Fibroblast of skin of left biceps (primary cell): ENCODE data around the gene C10orf67.

Experiments
- DNase-seq, 2 experiments: peaks; one replicate each; pipeline ENCODE4 v3.0.0-alpha.2; 2013; ENCODE audit warnings: low read depth in 2 of 2

The C10orf67 gene

DNA sequence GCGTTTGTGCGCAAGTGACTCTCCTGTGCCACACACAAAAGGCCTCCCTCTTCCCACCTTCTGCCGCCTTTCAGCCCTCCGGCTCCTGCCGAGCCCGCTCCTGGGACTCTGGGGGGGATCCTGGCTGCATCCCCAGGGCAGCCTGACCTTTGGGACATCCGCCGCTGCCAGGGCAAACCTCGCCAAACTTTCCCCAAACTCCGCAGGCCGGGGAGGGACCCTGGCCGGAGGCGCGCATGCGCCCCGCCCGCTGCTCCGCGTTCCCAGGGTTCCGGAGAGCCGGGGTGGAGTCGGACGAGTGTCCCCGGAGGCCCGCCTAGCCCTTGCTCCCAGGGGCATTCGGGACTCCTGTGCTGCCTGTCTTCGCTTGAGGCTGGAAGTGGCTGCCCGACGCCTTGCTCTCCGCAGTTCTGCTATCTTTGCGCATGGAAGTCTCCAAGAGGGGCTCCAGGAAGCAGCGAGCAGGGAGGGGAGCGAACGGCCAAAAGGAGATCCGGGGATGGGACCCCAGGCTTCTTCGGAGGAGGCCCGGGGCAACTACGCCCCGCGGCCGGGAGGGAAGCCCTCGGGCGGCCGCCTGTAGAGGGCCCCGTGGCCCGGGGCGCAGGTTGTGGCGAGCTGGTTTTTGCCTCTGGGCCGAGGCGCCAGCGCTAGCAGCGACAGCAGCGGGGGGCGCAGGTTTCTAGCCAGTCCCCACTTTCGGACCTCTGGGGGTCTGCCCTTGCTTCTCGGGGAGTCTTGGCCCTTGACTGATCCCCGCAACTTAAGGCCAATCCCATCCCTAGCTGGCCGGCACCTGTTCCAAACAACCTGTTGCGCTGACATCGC lies 145.4 kb downstream of the C10orf67 start:
- DNase-seq, result no peak

DNA sequence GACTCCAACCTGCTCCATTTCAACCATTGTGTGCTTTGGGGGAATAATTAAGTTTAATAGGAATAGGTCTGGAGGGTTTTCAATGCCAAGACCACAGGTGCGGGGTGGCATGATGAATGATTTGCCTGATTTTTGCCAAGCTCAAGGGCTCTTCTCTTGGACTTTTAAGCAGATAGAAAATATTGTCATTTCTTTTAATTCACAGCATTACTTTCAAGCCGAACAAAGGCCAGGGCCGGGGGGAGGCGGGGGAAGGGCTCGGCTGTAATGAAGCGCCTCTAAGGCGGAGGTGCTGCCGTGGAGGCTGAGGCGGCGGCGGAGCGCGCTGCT lies 146.0 kb downstream of the C10orf67 start:
- DNase-seq, result no peak

DNA sequence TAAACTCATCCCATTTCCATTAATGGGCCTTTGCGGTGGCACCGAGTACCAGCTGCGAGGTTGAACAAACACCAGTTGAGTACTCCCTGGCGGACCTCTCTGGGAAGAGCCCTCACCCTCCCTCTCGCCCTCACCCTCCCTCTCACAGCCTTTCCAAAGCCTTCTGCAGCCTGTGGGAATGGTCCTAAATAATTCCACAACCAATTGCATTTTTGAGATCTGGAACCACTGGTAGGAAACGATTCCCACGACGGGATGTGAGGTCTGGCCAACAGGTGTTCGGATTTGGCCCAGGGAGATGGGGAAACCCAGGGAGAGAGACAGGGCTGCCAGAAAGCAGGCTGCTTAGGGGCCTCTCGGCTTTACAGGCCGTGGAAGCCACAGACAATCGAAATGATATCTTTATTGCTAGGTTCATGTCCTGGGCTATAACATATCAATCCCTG lies 147.2 kb downstream of the C10orf67 start:
- DNase-seq, result no peak

DNA sequence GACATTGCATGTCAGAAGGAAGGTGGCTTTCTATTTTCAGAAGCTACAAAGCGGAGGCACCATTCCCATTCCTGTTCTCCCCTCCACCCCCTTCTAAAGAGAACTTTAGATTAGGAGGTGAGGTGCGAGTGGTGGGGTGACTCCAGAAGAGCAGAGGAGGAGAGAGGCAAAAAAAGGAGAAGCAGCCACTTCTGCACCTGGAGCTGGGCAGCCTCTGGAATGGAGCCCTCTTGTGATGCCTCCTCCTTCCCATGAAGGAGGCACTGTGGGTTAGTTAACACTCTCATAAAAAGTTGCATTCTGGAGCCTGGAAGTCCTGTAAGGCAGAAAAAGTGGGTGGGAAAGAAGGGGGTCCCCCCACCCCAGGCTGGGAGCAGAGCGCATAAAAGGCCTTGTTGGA lies 147.7 kb downstream of the C10orf67 start:
- DNase-seq, result no peak

DNA sequence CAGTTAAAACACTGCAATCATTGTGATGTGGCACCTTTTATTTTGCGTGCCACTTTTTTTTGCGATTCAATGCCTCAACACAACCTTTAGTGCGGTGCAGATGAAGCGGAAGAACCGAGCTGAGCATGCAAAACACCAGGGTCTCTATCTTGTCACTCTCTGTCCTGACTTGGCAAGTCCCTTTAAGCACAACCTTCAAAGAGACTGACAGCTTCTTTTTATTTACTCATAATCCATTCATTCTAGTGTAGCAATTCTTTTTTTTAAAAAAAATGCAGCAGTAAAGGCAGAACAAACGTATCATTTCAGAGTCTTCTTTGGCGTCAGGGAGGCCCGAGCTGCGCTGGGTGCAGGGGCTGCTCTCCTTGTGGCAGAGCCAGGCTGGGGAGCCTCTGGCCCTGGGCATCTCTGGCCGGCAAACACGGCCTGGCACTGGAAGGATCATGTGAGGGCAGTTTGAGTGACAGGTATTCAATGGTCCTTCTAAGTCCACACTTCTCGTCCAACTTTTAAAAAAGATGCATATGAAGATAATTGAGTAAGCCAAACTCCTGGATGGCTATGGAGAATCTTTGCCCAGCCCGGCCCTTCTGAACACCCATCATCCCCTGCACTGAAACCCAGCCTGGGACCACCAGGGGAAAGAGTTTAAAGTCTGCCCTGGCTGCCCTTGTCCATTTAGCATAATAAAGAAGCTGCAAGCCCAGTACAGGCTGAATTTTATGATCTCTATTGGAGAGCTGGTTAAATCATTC lies 148.6 kb downstream of the C10orf67 start:
- DNase-seq, result no peak

DNA sequence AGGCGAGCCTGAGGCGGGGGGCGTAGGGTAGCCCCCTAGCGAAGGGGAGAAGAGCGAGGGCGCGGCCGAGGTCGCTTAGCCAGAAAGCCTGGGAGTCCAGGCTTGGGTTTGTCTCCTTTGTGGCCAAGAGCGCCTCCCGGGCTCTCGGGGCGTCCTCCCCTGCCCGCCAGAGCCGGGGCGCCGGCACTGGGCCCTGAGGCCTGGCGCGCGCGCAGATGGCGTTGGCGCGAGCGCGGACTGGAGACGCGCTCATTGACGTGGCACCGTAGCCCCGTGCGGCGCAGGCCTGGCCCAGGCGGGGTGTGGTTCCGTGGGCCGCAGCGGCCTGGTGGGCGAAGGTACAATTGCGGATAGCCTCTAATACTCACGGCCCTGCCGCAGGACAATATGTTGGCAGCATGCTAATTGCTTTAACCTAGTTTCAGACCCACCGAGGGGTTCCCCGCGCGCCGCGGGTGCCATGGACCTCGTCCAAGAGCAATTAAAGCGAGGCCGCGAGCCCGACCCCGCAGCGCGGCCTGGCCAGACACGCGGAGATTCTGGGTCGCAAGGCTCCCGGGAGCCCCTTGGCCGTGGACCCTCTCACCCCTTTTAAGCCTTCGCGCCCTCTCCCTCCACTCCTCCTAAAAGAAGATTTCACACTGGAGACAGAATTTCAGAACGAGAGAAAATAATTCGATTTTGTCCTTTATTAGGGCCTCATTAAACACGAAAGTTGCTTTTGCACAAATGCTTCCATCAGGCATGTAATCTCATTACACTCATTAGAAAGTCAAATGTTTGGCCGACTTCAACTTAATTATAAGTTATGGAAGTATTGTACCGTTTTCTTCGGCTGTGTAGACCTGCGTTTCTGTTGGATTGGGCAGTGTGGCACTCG lies 149.4 kb downstream of the C10orf67 start:
- no peak for DNase-seq

DNA sequence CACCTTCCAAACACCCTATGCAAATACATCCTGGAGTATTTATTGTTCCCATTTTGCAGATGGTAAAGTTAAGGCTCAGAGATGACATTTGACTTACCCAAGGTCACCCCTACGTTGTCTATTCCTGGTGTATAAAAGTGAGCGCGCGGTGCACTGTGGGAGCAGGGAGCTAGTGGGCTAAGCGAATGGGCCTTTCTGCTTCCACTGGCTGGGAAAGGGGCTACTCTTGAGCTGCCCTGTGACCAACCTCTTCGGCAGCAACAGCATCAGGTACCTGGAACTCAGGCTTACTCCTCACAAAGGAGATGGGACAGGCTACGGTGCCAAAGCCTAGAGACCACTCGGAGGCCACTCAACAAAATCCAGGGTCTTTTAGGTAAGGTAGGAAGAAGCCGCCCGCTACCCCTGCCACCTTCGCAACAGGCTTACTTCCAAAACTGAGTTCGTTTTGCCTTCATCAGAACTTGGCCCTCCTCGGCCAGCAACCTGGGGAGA lies 150.1 kb downstream of the C10orf67 start:
- DNase-seq, result no peak

DNA sequence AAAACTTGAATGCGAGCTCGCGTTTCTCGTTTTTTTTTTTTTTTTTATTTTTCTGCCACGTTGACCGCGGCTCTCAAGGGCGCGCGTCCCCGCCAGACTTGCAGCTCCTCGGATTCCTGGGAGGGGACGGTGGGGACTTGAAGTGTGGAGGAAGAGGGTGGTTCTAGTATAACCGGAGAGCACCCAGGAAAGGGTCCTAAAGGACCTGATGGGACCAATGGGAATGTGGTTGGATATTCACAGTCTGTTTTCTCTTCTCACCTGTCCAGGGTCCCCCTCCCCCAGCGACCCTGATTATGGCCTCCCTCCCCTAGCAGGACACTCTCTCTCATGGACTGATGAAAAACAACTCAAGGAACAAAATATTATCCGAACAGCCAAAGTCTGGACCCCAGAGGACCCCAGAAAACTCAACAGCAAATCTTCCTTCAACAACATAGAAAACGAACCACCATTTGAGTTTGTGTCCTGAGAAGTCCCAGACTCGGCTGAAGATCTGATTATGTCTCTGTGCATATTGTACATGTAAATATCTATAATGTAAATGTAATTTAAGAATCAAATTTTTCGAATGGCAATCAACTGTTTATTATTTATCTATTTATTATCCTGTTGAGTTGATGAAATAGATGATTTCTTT lies 151.0 kb downstream of the C10orf67 start:
- DNase-seq, result no peak

DNA sequence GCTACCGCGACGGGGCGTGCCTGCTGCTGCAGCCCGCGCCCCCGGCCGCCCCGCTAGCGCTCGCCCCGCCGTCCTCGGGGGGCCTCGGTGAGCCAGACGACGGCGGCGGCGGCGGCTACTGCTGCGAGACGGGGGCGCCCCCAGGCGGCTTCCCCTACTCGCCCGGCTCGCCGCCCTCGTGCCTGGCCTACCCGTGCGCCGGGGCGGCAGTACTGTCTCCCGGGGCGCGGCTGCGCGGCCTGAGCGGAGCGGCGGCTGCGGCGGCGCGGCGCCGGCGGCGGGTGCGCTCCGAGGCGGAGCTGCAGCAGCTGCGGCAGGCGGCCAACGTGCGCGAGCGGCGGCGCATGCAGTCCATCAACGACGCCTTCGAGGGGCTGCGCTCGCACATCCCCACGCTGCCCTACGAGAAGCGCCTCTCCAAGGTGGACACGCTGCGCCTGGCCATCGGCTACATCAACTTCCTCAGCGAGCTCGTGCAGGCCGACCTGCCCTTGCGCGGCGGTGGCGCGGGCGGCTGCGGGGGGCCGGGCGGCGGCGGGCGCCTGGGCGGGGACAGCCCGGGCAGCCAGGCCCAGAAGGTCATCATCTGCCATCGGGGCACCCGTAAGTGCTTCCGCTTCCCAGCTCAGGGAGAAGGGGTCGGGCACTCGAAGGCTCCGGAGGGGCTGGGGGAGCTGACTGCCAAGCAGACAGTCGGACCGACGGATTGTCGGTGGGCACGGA lies 151.7 kb downstream of the C10orf67 start:
- DNase-seq, result no peak

DNA sequence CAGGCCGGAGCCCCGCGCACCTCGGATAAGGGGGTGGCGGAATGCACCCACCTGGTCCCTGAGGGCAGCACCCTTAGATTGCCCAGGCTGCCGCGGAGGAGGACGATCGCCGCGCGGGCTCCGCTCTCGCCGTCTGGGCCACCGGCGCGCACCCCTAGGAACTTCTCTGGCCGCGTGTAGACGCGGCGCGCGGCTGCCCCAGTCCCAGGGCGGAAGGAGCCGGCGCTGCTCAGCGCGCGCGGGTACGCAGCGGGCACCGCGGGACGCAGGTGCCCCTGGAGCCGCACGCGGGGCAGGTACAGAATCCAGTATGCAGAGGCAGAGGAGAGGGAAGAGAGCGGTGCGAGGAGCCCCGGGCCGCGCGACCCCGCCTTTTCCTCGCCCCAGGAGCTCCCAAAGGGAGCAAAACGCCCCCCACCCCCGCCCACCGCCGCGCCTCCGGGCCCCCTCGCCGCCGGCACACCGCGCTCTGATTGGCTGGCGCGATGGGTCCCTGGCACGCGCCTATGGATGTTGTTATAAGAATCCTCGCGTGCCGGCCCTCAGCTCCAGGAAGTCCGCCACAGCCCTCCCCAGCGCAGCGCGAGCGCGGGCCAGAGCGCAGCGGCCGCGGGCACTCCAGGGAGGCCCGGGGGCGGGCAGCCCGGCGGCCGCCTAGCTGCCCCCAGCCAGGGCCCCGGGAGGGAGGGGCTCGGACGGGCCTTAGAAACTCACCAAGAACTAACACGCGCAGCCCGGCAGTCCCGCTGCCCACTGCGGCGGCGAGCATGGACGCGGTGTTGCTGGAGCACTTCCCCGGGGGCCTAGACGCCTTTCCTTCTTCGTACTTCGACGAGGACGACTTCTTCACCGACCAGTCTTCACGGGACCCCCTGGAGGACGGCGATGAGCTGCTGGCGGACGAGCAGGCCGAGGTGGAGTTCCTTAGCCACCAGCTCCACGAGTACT lies 152.6 kb downstream of the C10orf67 start, which contains the start of gene PTF1A:
Gene PTF1A, plus strand, starts transcription at position 549 of the 948 bp plus-strand sequence. Its CDS starts 219 bp downstream, at position 768.
- DNase-seq, result no peak

DNA sequence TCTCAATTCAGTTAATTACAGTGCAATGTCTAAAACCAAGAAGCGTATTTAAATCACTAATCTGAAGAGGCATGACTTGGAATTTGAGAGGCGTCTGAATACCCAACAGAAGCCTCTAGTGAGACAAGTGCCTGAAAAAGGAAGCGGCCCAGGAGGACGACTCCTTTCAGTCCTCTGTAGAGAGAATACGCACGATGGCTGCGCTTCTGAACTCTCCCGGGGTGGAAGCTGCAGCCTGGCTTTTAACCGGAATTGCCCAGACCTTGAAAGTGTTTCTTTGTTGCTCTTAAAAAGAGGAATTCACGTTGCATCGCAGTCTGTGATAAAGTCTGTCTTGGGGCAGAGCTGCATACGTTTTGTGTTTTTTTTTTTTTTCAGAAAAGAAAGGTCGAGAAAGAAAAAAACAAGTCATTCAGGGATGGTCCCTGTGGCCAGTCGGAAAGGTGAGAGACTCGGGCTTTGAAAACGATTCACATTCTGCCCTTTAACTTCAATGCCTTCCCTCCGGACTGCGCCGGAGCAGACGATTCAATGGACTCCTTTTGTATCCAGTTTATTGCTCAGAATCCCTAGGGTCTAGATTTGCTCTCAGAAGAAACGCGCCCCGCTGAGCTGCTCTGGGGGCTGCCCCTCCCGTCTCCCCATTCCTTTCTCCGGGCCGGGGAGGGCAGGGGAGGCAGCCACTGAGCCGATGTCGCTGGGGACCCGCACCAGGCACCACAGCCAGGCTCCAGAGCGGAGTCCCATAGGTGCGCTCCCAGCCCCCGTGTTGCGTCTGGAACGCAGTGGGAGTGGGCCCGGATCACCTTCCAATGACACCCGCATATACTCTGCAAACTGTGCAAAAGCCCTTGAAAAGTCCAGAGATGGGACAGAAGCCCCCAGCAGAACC lies 153.5 kb downstream of the C10orf67 start:
- DNase-seq, result no peak

DNA sequence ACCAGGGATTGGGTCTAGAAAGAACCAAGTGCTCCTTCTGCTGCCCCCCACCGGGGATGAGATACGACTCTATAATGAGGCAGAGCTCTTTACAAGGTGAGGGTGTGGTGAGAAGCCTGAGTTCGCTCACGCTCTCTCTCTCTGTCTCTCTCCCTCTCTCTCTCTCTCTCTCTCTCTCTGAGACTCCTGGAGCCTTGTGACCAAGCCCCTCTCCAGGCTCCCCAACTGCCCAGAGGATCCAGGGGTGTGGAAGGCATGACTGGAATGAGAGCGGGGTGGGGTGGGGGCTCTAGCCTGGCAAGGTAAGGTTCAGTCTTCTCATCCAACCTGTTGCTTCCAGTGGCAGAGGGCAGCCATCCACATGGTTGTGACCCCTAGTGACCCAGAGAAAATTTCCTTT lies 155.6 kb downstream of the C10orf67 start:
- DNase-seq, result no peak

DNA sequence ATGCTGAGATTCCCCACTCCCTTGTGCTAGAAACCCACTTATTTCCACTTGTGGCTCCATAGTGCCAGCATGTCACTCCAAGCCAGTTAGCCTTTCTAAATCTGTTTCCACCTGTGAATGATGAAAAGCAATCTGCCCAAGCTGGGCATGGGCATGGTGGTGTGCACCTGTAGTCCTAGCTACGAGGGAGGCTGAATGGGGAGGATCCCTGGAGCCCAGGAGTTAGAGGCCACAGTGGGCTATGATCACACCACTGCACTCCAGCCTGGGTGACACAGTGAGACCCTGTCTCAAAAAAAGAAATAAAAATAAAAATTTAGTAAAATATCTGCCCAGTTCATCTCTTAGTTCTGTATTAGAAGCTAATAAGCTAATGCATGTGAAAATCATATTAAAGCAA lies 157.4 kb downstream of the C10orf67 start:
- DNase-seq, result no peak

DNA sequence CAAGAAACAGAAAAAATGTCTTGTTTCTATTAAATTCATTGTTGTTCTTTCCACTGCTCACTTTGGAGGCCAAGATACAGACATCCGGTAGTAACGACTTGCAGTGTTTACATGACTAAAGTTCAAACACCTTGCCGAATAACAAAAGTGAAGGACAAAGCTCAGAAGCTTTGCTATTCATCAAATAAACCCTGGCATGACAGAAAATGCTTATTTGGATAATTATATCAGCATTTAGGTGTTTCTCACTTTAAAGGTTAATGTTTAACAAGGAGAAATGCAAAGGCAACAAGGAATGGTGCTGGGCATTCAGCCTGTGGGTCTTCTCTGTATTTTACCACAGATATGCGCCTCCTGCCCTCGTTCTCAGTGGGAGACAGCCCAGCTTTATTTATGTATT lies 157.9 kb downstream of the C10orf67 start:
- no peak for DNase-seq

DNA sequence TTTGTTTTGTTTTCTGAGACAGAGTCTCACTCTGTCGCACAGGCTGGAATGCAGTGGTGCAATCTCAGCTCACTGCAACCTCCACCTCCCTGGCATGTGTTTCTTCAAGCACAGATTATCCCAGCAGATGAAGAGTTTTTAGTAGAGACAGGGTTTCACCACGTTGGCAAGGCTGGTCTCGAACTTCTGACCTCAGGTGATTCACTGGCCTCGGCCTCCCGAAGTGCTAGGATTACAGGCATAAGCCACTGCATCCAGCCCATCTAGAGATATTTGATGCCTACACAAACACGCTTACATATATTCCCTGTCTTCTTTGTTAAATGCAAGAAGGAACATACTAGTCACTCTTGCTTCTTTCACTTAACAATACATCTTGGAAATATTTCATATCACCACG lies 158.4 kb downstream of the C10orf67 start:
- no peak for DNase-seq

DNA sequence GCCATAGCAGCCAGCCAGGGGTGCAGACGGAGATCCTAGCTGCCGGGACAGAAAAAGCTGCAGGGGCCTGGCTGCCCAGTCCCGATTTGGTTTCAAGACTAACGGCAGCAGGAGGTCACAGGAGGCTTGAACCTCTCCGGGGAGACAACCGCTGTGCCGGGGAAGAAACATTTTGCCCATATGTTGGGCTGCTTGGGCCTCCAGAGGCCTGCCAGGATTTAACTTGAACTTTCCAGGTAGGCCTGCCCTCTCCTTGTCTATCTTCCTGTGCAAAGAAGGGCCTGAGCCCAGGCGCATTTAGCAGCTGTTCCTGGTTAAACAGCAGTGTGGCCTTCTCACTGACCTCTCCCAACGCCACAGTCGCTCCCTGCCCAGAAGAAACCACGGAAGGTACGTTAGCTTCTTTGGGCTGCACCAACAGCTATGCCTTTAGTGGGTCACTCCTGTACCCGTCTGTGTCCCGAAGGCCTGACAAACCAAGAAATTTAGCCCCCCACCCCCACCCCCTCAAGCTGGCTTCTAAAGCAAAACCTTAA lies 169.6 kb downstream of the C10orf67 start:
- no peak for DNase-seq

DNA sequence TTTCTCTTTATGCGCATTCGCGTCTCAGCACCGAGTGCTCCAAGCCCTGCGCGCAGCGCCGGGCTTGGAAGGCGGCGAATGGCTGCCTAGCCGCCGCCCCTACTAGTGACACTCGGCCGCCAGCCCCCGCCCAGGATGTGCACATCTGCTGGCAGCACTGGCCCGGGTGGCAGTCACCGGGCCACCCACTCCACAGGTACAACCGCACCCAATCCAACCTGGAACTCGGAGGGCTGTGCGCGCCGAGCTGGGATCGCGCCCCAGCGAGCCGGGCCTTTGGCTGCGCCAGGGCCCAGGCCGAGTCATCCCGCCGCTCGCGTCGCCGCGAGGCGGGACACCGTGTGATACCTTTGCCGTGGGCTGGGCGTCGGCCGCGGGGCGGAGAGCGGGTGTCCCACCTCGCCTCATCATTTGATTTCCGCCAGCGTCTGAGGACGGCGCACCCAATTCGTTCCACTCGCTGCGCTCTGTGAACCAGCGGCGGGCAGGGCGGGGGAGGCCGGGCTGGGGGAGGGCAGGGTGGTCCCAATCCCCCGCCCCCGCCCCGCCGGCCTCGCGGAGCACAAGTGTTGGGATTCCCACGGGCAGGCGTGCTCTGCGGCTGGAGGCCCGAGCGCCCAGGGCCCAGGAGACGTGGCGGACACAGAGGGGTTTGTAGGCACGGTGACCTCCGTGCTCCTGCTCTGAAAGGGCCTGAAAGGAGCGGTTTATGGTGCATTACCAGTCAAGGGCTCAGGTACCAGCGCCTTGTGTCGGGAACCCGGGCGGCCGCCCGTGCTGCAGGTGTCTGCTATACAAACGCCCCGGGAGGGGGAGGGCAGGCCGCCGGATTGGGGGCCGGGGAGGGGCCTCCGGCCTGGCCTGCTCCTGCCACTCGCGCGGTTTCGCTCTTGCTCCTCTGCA lies 170.3 kb downstream of the C10orf67 start:
- no peak for DNase-seq
